Right forelimb (tissue), 1 donor: ENCODE results near the gene GIMAP5.
A peak's percentile ranks its signal among the peaks of the same experiment; 100 is the strongest.

Experiments used
- DNase-seq: peaks from one replicate; pipeline ENCODE4 v3.0.0-alpha.2; 2018

The GIMAP5 gene

DNA sequence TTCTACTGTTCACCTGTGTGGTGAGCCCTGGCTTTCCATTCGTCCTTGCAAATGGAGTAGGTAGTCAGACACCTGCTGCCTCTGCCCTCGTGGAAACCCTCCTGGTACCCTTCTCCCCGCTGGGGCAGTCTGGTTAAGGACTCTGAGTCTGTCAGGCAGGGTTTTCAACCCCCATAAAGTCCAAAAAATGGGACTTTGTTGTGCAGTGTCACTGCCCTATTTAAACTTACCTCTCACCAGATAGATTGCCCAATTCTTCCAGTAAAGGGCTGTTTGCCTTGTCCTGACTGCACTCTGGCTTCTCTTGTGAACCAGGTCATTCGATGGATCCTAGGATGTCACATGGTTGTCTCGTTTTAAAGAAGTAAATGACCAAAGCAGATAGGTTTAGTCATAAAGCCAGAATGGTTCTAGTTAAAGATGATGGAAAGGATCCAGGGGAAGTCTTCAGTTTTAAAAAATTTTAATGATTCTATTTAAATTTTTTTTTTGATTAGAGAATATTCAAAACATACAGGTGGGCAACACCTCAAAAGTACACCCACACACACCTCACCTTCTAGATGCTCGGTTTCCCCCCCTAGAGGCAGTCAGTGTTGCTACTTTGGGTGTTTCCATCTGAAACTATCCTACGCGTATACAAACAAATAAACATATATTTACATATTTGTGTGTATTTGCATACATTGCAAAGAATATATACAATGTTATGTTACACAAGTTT is 41.0 kb downstream of the GIMAP5 start:
- no peak for DNase-seq

DNA sequence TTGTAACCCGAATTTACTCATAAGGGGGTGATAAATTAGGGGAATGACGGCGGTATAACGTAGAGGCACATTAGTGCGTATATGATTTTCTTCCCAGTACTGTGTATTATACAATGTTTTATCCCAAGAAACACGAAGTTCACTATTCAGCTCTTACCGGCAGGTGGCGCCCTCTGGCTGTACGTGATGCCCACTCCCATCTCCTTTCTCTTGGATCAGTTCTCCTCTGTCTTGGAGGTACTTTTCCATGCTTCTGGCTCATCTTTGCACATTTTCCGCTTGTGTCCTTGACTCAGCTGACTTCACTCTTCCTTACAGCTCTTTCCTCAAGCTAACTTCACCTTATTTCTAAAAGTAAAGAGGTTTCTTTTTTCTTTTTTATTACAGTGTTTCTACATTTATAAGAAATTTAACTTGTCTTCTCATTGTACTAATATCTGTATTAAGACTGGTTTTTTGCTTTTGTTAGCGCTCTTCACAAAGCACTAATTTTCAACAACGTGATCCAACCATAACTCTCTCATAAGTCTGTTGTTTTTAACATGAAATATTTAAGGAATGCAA is 41.6 kb downstream of the GIMAP5 start:
- DNase-seq, result peak; percentile 86

DNA sequence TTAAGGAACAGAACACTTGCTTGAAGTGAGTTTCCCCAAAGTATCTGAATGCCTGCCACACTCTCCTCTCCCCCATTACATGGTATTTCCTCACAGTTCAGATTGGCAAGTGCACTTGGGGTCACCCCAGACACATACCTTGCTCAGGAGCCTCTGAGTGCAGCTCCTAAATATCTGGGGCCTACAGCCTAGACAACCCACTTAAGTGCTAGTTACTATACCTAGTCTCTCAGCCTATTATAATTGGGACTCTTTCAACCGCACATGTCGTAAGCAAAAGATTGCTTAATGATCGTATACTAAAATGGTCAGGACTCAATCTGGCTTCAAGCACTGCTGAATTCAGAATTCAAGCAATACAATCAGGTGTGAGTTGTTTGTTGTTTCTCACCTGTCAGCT is 43.1 kb downstream of the GIMAP5 start:
- no peak for DNase-seq

DNA sequence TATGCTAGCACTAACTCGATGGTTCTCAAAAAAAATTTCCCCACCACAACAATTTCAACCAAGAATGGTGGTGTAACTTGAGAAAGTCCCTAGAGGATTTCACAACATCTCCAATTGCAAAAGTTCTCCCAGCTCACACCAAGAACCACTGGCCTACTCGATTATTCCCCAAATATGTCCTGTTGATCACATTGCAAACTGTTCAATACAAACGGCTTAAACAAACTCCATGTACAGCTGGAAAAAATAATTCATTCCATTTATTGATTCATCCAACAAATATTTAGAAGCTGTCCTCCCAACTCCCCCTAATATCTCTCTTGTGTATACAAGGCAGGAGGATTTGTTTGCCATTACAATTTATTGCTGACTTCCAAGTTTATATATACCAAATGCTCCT is 43.9 kb downstream of the GIMAP5 start:
- DNase-seq, result no peak

DNA sequence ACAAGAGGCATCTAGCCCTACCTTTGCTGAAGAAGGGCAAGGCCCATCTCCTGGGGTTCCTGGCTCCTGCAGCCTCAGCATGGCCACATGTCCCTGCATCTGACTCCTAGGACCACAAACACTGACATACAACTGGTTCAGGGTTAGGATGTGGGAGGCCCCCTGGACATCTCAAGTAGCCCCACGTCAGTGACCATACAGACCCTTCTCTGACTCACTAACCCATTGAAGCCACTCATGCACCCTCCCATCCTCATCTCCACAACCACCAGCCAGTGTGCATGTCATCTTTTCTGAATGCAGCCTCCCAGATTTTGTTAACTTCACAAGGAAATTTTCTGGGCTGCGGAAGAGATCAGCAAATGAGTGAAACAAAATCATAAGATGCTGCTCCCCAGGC is 44.7 kb downstream of the GIMAP5 start:
- no peak for DNase-seq

DNA sequence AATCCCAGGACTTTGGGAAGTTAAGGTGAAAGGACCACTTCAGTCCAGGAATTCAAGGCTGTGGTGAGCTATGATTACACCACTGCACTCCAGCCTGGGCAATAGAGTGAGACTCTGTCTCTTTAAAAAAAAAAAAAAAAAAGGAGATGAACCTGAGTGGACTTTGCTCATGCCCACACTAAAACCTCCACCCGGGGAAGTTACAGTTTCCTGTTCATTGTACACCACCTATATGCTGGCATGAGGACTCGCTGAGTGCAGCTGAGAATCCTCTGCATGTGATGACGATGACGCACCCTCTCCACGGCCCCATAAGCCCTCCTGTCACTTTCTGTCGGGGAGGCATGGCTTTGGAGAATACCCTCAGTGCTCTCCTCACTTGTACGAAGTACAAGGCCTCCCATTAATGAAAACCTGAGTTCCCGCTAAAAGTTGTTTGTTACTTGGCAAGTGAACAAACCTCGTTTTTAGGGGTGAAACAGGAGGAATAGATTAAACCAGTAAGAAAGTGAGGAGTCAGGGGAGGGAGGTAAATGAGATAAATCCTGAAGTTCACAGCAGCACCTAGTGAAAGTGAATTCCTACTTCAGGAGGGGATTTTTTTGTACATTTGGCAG is 47.0 kb downstream of the GIMAP5 start:
- DNase-seq, result no peak

DNA sequence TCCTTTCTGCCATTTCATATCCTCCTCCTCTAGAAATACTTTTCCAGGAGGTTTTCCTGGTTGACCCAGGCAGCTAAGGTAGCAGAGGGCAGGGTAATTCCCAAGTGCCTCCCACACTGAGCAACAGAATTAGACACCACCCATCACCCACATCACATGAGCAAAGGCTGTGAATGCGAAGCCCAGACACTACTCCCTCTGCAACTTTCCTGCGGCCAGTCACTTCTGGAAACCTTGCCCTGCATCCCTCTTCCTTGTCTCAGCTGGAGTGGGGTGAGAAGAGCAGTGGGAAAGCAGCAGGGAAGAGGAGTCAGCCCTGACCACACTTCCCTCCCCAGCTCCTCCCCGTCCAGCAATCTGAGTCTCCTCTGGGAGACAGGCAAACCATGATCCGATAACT is 47.7 kb downstream of the GIMAP5 start:
- no peak for DNase-seq

DNA sequence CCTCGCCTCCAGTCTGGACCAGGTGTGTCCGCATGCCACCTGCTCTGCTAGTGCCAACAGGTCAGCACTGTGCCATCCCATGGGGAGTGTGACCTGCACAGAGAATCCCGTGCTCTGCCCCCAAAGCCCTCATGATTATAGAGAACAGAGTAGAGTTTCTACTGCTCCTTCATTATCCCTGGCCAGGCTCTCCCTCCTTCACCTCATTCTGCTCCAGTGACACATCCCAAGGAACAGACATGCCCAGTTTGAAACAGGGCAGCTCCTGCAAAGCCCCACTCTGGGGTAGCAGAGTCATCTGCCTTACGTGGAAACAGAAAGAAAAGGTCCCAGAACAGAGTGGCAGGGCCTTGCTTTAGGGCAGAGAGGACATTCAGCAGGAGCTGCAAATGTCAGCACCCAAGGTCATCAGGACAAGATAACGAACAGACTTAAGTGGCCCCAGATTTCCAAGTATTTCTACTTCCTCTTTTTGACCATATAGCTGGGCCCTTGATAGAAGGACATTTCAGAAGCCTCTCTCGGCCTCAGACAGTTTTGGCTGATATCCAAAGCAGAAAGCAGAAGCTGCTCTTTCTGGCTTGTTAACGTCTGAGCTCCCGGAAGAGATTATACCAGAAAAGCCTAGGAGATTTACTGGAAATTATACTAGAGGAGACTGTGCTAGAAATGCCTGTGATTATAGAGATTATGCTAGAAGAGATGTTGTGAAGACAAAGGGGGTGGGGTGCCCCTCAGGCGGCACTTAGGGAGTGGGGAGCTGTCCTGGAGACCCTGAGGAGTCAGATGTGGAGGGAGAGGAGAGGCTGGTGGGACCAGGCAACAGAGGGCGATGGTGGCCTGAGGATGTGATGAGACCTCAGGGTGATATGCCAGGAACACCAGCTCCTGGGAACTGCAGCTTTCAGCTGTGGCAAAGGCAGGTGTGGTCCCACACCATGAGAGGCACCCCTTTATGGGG is 50.4 kb downstream of the GIMAP5 start:
- no peak for DNase-seq

DNA sequence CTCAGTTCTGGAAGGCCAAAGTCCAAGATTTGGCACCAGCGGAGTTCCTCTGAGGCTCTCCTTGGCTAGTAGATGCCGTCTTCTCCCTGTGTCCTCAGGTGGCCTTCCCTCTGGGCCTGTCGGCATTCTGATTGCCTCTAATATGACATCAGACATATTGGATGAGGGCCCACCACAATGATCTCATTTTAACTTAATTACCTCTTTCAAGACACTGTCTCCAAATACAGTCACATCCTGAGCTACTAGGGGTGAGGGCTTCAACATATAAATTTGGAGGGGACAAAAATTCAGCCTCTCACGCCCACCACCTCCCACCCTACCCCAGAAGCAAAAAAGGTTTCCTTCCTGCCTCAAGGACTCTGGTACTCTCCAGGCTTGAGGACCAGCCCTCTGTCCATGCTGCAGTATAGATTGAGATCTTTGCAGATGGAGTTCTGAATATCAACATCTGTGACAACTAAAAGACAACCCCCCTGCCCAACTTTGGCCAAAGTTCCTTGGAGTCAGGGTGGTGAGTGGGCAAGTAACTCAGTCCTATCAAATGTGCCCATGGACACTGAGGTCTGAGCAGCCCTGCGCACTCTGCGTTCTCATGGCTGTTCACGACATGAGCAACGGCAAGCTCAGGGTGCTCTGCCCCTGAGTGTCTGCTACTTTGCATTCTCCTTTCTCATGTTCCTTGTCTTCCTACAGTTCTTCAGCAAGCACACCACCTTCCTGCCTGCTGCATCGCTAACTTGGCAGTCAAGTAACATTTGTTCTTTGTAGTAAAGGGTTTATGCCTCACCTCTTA is 51.5 kb downstream of the GIMAP5 start:
- no peak for DNase-seq

DNA sequence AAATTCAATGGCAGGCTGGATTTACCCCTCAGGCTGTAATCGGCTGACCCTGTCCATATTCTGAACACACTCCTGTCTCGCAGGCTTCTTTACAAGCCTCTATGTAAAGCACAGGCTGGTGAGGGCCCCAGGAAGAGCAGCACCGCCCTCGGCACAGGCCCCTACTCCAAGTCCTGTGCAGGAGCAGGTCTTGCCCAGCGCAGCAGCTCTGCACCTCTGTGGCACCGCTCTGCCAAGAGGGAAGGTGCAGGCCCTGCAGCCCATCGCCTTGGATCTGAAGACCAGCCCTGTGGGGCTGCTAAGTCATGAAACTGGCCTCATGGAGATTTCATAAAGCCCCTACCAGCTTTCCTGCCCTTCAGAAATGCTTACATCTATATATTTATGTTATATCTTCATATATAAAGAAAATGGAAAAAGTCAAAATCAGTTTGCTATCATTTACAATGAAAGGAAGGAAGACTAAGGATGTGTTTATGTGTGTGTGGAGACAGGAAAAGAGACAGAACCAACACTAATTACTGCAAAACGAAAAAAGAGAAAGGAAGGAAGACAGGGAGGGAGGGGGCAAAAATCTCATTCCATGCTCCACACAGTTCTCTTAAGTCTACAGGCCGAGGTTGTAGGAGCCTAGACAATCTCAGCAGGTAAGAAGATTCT is 53.3 kb downstream of the GIMAP5 start:
- DNase-seq, result no peak

DNA sequence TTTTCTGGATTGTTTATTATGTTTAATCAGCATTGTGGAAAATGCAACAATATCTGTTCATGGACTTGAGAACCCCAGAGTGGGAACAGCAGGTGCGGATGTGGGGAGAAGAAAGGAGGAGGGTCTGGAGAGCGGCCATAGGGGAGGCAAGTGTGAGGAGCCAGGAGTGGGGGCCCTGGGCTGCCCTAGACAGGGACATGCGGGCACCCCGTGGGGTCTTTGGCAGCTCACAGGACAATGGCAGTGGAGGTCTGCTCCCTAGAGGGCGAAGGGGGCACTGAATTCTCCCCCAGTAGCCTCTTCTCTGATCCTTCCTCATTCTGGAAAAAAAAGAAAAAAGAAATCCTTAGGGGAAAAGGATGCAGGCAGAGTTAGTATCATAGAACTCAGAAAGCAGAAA is 54.1 kb downstream of the GIMAP5 start:
- no peak for DNase-seq

DNA sequence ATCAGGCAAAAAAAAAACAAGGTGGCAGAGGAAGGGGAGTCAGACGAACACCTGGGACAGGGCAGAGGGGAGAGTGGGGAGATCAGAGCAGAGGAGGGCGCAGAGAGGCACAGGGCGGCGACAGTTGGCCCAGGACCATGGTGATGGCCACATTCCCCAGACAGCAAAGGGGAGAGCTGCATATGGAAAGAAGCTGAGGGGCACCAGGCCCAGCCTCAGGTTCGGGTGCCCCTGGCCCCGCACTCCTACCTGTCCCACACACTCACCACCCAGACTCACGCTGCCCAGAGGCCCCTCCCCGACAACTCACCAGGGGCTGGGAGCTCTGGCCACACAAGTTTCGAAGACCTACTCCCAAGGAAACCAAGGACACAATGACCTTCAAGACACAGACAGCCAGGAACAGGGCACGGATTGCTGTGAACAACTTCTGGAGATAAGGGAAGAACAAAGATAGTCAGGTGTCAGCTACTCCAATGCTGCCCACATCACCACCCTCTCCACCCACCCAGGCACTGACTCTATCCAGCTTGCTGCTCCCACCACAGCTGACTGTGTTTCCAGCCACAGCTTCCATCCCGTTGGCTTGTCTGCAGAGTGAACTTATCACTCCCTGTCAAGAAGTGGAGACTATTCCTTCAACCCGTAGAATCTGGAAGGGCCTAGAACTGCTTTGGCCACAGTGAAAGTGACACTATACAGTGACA is 54.7 kb downstream of the GIMAP5 start:
- no peak for DNase-seq
